BLaER1 treated with 17β-estradiol and CSF1 and Interleukin-3, amounts not matched to agents 10 nM and 100 nM (cell line): ENCODE data around the gene TNFSF12.

Experiments
- H3K27ac ChIP-seq, 11 experiments: shearing (Covaris generic); formaldehyde crosslinking; 2 replicates each; pipeline ENCODE4 v1.8.1; 2022
- H3K27me3 ChIP-seq, 11 experiments: shearing (Covaris generic); formaldehyde crosslinking; 2 replicates each; pipeline ENCODE4 v1.8.1; 2022
- H3K36me3 ChIP-seq, 11 experiments: shearing (Covaris generic); formaldehyde crosslinking; 2 replicates each; pipeline ENCODE4 v1.8.1; 2022
- H3K4me1 ChIP-seq, 10 experiments: shearing (Covaris generic); formaldehyde crosslinking; 2 replicates each; pipeline ENCODE4 v1.8.1; 2022
- H3K4me2 ChIP-seq, 11 experiments: shearing (Covaris generic); formaldehyde crosslinking; 2 replicates each; pipeline ENCODE4 v1.8.1; 2022
- H3K4me3 ChIP-seq, 10 experiments: shearing (Covaris generic); formaldehyde crosslinking; 2 replicates each; pipeline ENCODE4 v1.8.1; 2022
- H3K9ac ChIP-seq, 11 experiments: shearing (Covaris generic); formaldehyde crosslinking; 2 replicates each; pipeline ENCODE4 v1.8.1; 2022
- H3K9me3 ChIP-seq, 11 experiments: shearing (Covaris generic); formaldehyde crosslinking; replicated peaks in 1 of 11; 2 replicates each; pipeline ENCODE4 v1.8.1; 2022
- H4K20me1 ChIP-seq, 11 experiments: shearing (Covaris generic); formaldehyde crosslinking; 2 replicates each; pipeline ENCODE4 v1.8.1; 2022
- Cebpa-rat ChIP-seq, 11 experiments: shearing (Covaris generic); IDR thresholded peaks; 2 replicates each; pipeline ENCODE4 v1.8.1; 2022

The TNFSF12 gene

GRCh38 chr17:7553356-7553755 is 4.5 kb downstream of the TNFSF12 start:
- Histone ChIP-seq H3K27me3 (no peaks in the 10 kb centered on the region), H3K4me2 (peak overlapping the region; percentile 85 to 100 (median 95)), H3K9ac (peak overlapping the region; percentile 72 to 82 (median 76)), H3K9me3 (no peaks in the 10 kb centered on the region), H3K27ac (peak overlapping the region; percentile 78 to 92 (median 87)), H3K4me1 (peaks cover 73 to 97% (median 92%) of the 10 kb centered on the region in 10 experiments), H3K36me3 (peaks cover 0 to 6% (median 0%) of the 10 kb centered on the region in 11 experiments; a peak in 1 of 22 replicates), H3K4me3 (peak overlapping the region in 9 of 10 experiments; percentile 3 to 59 (median 38); a peak in 12 of 20 replicates), H4K20me1 (no peaks in the 10 kb centered on the region)
- no peak for TF ChIP-seq Cebpa-rat (IDR thresholded peaks at IDR 0.05)

- peak overlapping the region in 9 of 11 experiments; percentile 7 to 100 (median 95); a peak in 17 of 22 replicates for H3K4me2 ChIP-seq
Measured at GRCh38 chr17:7555320-7555948, 6.6 kb downstream of the TNFSF12 start.

GRCh38 chr17:7556627-7557026 is 7.8 kb downstream of the TNFSF12 start:
- Histone ChIP-seq H3K27me3 (no peaks in the 10 kb centered on the region), H3K36me3 (peaks cover 0 to 26% (median 7%) of the 10 kb centered on the region in 11 experiments; a peak in 10 of 22 replicates), H3K9me3 (no peaks in the 10 kb centered on the region), H4K20me1 (peaks cover 0 to 10% (median 0%) of the 10 kb centered on the region in 11 experiments; a peak in 4 of 22 replicates), H3K9ac (peak overlapping the region in 6 of 11 experiments; percentile 88 to 97 (median 93); a peak in 8 of 22 replicates), H3K4me3 (no peak overlapping the region), H3K27ac (peak overlapping the region in 9 of 11 experiments; percentile 97 to 99 (median 99); a peak in 17 of 22 replicates), H3K4me2 (peak overlapping the region in 9 of 11 experiments; percentile 90 to 100 (median 97); a peak in 17 of 22 replicates), H3K4me1 (peaks cover 62 to 91% (median 75%) of the 10 kb centered on the region in 10 experiments)
- no peak for TF ChIP-seq Cebpa-rat (IDR thresholded peaks at IDR 0.05)

More at GRCh38 chr17:7555320-7555948, 6.6 kb downstream of the TNFSF12 start:
- H3K9me3 ChIP-seq, result no peaks in the 10 kb centered on the region
- no peak overlapping the region for H3K4me3 ChIP-seq
- H3K4me1 ChIP-seq, result peaks cover 73 to 97% (median 83%) of the 10 kb centered on the region in 10 experiments
- peak overlapping the region in 2 of 11 experiments; percentile 1 to 2; a peak in 2 of 22 replicates for H3K9ac ChIP-seq
- H3K36me3 ChIP-seq, result peaks cover 0 to 15% (median 0%) of the 10 kb centered on the region in 11 experiments; a peak in 7 of 22 replicates
- H4K20me1 ChIP-seq, result no peaks in the 10 kb centered on the region
- H3K27me3 ChIP-seq, result no peaks in the 10 kb centered on the region
- TF ChIP-seq Cebpa-rat (IDR thresholded peaks at IDR 0.05), result no peak
- H3K27ac ChIP-seq, result peak overlapping the region in 7 of 11 experiments; percentile 7 to 85 (median 29); a peak in 12 of 22 replicates

GRCh38 chr17:7557147-7557764 is 8.4 kb downstream of the TNFSF12 start:
- Histone ChIP-seq H3K4me3 (peak overlapping the region in 9 of 10 experiments; percentile 81 to 98 (median 86); a peak in 14 of 20 replicates), H3K4me1 (peaks cover 56 to 84% (median 69%) of the 10 kb centered on the region in 10 experiments), H3K36me3 (peaks cover 0 to 26% (median 7%) of the 10 kb centered on the region in 11 experiments; a peak in 10 of 22 replicates), H4K20me1 (peaks cover 0 to 10% (median 0%) of the 10 kb centered on the region in 11 experiments; a peak in 6 of 22 replicates), H3K27me3 (no peaks in the 10 kb centered on the region), H3K4me2 (peak overlapping the region; percentile 90 to 100 (median 96)), H3K9ac (peak overlapping the region; percentile 88 to 98 (median 94)), H3K27ac (peak overlapping the region; percentile 85 to 99 (median 97)), H3K9me3 (no peaks in the 10 kb centered on the region)
- TF ChIP-seq Cebpa-rat (IDR thresholded peaks at IDR 0.05), result no peak

GRCh38 chr17:7557775-7558543 is 9.1 kb downstream of the TNFSF12 start:
- Histone ChIP-seq H4K20me1 (peaks cover 0 to 10% (median 4%) of the 10 kb centered on the region in 11 experiments; a peak in 7 of 22 replicates), H3K4me3 (peak overlapping the region; percentile 52 to 98 (median 86)), H3K27ac (peak overlapping the region; percentile 85 to 99 (median 97)), H3K9me3 (no peaks in the 10 kb centered on the region), H3K36me3 (peaks cover 0 to 28% (median 8%) of the 10 kb centered on the region in 11 experiments; a peak in 14 of 22 replicates), H3K4me1 (peaks cover 59 to 85% (median 69%) of the 10 kb centered on the region in 10 experiments), H3K27me3 (no peaks in the 10 kb centered on the region), H3K4me2 (peak overlapping the region; percentile 90 to 100 (median 96)), H3K9ac (peak overlapping the region; percentile 88 to 98 (median 94))
- no peak for TF ChIP-seq Cebpa-rat (IDR thresholded peaks at IDR 0.05)

- peaks cover 58 to 85% (median 68%) of the 10 kb centered on the region in 10 experiments for H3K4me1 ChIP-seq
- H3K27me3 ChIP-seq, result no peaks in the 10 kb centered on the region
- TF ChIP-seq Cebpa-rat (IDR thresholded peaks at IDR 0.05), result peak in 10 of 11 experiments; percentile 28 to 86 (median 82); a peak in 17 of 22 replicates
- H4K20me1 ChIP-seq, result peaks cover 0 to 18% (median 5%) of the 10 kb centered on the region in 11 experiments; a peak in 10 of 22 replicates
- no peaks in the 10 kb centered on the region for H3K9me3 ChIP-seq
- peak within 1 kb of the TSS; percentile 90 to 100 (median 96) for H3K4me2 ChIP-seq
- H3K36me3 ChIP-seq, result peaks cover 5 to 36% (median 15%) of the 10 kb centered on the region in 11 experiments; a peak in 20 of 22 replicates
- H3K4me3 ChIP-seq, result peak within 1 kb of the TSS; percentile 52 to 98 (median 86)
- peak within 1 kb of the TSS; percentile 88 to 98 (median 94) for H3K9ac ChIP-seq
- H3K27ac ChIP-seq, result peak within 1 kb of the TSS; percentile 85 to 99 (median 97)
Measured at GRCh38 chr17:7558544-7559319, 9.9 kb downstream of the TNFSF12 start, which contains the start of gene TNFSF13. Gene TNFSF13, plus strand, starts transcription at chr17:7558750. Its CDS starts 290 bp downstream, at chr17:7559040.

- H3K4me3 ChIP-seq, result peak overlapping the region; percentile 52 to 98 (median 86)
- peaks cover 14 to 44% (median 23%) of the 10 kb centered on the region in 11 experiments for H3K36me3 ChIP-seq
- peak overlapping the region; percentile 85 to 99 (median 97) for H3K27ac ChIP-seq
- peak overlapping the region; percentile 88 to 98 (median 94) for H3K9ac ChIP-seq
- peaks cover 3 to 26% (median 8%) of the 10 kb centered on the region in 11 experiments; a peak in 16 of 22 replicates for H4K20me1 ChIP-seq
- peaks cover 53 to 85% (median 69%) of the 10 kb centered on the region in 10 experiments for H3K4me1 ChIP-seq
- no peaks in the 10 kb centered on the region for H3K9me3 ChIP-seq
- peak overlapping the region; percentile 90 to 100 (median 96) for H3K4me2 ChIP-seq
- H3K27me3 ChIP-seq, result no peaks in the 10 kb centered on the region
- TF ChIP-seq Cebpa-rat (IDR thresholded peaks at IDR 0.05), result no peak
Measured at GRCh38 chr17:7559320-7560171, 10.7 kb downstream of the TNFSF12 start.
